HL-60 (cell line): ENCODE results near the gene KLHDC4.
A peak's percentile ranks its signal among the peaks of the same experiment; 100 is the strongest.

Experiments
- DNase-seq, 2 experiments: peaks; one replicate each; pipeline ENCODE4 v3.0.0-alpha.2; 2010 to 2020; ENCODE audit warnings: low read depth in 1 of 2, low spot score in 1 of 2
- H3K27ac ChIP-seq: fragments of 250-450 bp; sonication (Bioruptor Pico); replicated peaks from 2 replicates; pipeline ENCODE4 v1.5.1; 2020; ENCODE audit warnings: mild to moderate bottlenecking, moderate library complexity
- H3K27me3 ChIP-seq: fragments of 250-450 bp; sonication (Bioruptor Pico); 2 replicates; pipeline ENCODE4 v1.5.1; 2021; ENCODE audit warnings: mild to moderate bottlenecking, moderate library complexity; ENCODE audit not compliant: insufficient read depth, poor library complexity, severe bottlenecking
- H3K4me3 ChIP-seq: replicated peaks from 2 replicates; pipeline ENCODE4 v1.5.1; 2011; ENCODE audit warnings: mild to moderate bottlenecking, control low read depth, low read length; ENCODE audit not compliant: insufficient read depth
- GABPA ChIP-seq: IDR thresholded peaks from 2 replicates; pipeline ENCODE4 v1.6.1; 2012; ENCODE audit warnings: low read depth
- POLR2AphosphoS5 ChIP-seq: IDR thresholded peaks from 2 replicates; pipeline ENCODE4 v1.6.1; 2012; ENCODE audit warnings: low read depth
- SPI1 ChIP-seq: IDR thresholded peaks from 2 replicates; pipeline ENCODE4 v1.6.1; 2012; ENCODE audit warnings: low read depth, mild to moderate bottlenecking, borderline replicate concordance
- TF ChIP-seq, protein P1 (sequence below): IDR thresholded peaks from 2 replicates; pipeline ENCODE4 v1.6.1; 2012; ENCODE audit warnings: low read depth; ENCODE audit not compliant: insufficient replicate concordance
- TF ChIP-seq, protein P2 (sequence below): IDR thresholded peaks from one replicate; pipeline ENCODE4 v1.5.1; 2011; ENCODE audit warnings: low read length, control low read depth, inconsistent platforms; ENCODE audit not compliant: insufficient read depth

The KLHDC4 gene

DNA sequence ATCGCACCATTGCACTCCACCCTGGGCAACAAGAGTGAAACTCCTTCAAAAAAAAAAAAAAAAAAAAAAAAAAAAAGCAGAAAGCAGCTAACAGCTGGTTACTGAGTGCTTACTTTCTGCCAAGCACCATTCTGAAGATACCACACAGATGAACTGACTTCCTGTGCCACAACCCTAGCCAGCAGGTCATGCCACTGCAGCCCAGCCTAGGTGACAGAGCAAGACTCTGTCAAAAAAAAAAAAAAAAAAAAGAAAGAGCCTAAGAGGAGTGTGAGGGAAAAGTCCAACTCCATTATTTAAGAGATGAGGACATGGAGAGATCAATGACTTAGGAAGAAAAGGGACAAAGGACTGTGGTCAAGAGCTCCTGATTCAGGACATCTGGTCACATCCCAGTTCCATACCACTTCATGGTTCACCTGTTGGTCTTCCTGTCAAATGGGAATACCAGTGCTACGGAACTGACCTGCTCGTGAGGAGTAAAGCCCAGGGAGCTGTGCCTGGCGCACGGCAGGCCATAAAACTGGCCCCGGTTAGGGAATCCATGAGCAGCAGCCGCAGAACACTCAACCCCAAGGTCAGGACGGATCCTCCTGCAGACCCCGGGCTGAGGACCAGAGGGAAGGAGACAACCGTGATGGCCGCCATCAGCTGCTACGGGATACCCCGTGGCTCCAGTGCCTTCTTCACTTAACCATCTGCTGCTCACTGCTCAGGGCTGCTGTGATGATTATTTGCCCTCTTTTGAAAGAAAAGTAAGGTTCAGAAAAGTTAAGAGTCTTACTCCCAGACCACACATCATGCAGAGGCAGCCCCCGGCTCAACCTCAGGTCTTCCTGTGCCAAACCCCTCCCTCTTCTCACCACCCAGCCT is 950 bp downstream of the KLHDC4 start:
- Histone ChIP-seq H3K4me3 (peak overlapping the region; percentile 82), H3K27ac (peak overlapping the region; percentile 85; the same call in 1 of the 2 replicates), H3K27me3 (no peaks in the 10 kb centered on the region)
- TF ChIP-seq POLR2AphosphoS5 (no peak), GABPA (no peak), SPI1 (no peak)
- TF ChIP-seq, protein P1, sequence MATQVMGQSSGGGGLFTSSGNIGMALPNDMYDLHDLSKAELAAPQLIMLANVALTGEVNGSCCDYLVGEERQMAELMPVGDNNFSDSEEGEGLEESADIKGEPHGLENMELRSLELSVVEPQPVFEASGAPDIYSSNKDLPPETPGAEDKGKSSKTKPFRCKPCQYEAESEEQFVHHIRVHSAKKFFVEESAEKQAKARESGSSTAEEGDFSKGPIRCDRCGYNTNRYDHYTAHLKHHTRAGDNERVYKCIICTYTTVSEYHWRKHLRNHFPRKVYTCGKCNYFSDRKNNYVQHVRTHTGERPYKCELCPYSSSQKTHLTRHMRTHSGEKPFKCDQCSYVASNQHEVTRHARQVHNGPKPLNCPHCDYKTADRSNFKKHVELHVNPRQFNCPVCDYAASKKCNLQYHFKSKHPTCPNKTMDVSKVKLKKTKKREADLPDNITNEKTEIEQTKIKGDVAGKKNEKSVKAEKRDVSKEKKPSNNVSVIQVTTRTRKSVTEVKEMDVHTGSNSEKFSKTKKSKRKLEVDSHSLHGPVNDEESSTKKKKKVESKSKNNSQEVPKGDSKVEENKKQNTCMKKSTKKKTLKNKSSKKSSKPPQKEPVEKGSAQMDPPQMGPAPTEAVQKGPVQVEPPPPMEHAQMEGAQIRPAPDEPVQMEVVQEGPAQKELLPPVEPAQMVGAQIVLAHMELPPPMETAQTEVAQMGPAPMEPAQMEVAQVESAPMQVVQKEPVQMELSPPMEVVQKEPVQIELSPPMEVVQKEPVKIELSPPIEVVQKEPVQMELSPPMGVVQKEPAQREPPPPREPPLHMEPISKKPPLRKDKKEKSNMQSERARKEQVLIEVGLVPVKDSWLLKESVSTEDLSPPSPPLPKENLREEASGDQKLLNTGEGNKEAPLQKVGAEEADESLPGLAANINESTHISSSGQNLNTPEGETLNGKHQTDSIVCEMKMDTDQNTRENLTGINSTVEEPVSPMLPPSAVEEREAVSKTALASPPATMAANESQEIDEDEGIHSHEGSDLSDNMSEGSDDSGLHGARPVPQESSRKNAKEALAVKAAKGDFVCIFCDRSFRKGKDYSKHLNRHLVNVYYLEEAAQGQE: no peak
- TF ChIP-seq, protein P2, sequence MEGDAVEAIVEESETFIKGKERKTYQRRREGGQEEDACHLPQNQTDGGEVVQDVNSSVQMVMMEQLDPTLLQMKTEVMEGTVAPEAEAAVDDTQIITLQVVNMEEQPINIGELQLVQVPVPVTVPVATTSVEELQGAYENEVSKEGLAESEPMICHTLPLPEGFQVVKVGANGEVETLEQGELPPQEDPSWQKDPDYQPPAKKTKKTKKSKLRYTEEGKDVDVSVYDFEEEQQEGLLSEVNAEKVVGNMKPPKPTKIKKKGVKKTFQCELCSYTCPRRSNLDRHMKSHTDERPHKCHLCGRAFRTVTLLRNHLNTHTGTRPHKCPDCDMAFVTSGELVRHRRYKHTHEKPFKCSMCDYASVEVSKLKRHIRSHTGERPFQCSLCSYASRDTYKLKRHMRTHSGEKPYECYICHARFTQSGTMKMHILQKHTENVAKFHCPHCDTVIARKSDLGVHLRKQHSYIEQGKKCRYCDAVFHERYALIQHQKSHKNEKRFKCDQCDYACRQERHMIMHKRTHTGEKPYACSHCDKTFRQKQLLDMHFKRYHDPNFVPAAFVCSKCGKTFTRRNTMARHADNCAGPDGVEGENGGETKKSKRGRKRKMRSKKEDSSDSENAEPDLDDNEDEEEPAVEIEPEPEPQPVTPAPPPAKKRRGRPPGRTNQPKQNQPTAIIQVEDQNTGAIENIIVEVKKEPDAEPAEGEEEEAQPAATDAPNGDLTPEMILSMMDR: no peak
- no peak for DNase-seq

DNA sequence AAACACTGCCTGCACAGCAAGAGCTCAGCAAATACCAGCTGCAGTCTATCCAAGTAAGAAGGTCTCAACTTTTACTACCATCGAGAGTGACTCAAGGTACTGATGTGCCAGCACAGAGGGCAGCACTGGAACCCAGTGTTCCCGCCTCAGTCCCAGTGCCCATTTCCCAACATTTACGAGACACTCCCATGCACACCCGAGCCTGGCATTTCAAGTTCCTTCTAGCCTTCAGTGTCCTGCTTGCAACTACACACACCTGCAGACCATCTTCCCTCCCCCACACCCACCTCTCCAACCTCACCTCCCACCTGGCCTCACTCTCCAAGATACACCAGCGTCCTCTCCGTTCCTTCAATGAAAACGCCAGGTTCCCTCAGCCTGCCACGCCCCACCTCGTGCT is 3.2 kb downstream of the KLHDC4 start:
- no peak overlapping the region for H3K27ac ChIP-seq
- H3K27me3 ChIP-seq: no peaks in the 10 kb centered on the region
- no peak overlapping the region for H3K4me3 ChIP-seq
- no peak for TF ChIP-seq GABPA
- TF ChIP-seq, protein P1: no peak
- TF ChIP-seq SPI1: no peak
- TF ChIP-seq POLR2AphosphoS5: no peak
- DNase-seq: no peak

DNA sequence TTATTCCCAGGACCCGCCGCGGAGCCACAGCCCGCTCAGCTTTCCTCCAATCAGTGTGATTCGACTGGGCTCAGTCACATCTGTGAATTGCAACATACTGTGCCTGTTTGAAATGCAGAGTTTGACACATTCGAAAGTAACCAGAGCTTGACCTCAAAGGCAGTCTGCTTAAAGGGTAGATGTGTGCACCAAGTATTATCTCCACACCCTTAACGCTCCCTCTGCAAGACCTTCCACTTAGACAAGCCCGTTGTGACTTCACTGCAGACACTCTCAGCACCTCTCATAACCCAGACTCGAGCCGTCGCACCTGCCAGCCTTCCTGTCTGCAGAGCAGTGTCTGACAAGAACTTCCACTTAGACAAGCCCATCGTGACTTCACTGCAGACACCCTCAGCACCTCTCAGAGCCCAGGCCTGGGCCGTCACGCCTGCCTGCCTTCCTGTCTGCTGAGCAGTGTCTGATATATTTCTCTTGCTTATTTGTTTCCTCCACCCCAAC is 3.7 kb downstream of the KLHDC4 start:
- H3K27ac ChIP-seq: no peak overlapping the region
- no peak overlapping the region for H3K4me3 ChIP-seq
- H3K27me3 ChIP-seq: no peaks in the 10 kb centered on the region
- DNase-seq: no peak
- TF ChIP-seq GABPA (no peak), SPI1 (no peak), POLR2AphosphoS5 (no peak)
- TF ChIP-seq, protein P2: no peak
- TF ChIP-seq, protein P1: no peak
